Hepatocyte (in vitro differentiated cells): ENCODE measurements around the gene STARD13. TPM values are rescaled to one million over a fixed set of nuclear protein-coding genes. Genes with fewer than 3 reads are reported as not detected.

Experiments
- DNase-seq: peaks from one replicate; pipeline ENCODE4 v3.0.0-alpha.2; 2016; ENCODE audit warnings: low spot score
- H2AFZ ChIP-seq: fragments of 200-600 bp; sonication (generic); 2 replicates; pipeline ENCODE4 v1.6.0; 2016; ENCODE audit warnings: antibody characterized with exemption, mild to moderate bottlenecking
- H3K27ac ChIP-seq: fragments of 200-600 bp; sonication (generic); 2 replicates; pipeline ENCODE4 v1.5.1; 2016; ENCODE audit warnings: mild to moderate bottlenecking
- H3K27me3 ChIP-seq: fragments of 200-600 bp; sonication (generic); 2 replicates; pipeline ENCODE4 v1.6.1; 2016
- H3K36me3 ChIP-seq: fragments of 200-600 bp; sonication (generic); replicated peaks from 2 replicates; pipeline ENCODE4 v1.5.1; 2016; ENCODE audit warnings: low read depth; ENCODE audit not compliant: insufficient read depth
- H3K4me1 ChIP-seq: fragments of 200-600 bp; sonication (generic); 2 replicates; pipeline ENCODE4 v1.5.1; 2016; ENCODE audit warnings: mild to moderate bottlenecking, moderate library complexity; ENCODE audit not compliant: insufficient read depth
- H3K4me2 ChIP-seq: fragments of 200-600 bp; sonication (generic); 2 replicates; pipeline ENCODE4 v1.6.0; 2016
- H3K4me3 ChIP-seq: fragments of 200-600 bp; sonication (generic); 2 replicates; pipeline ENCODE4 v1.5.1; 2016; ENCODE audit warnings: mild to moderate bottlenecking
- H3K79me2 ChIP-seq: fragments of 200-600 bp; sonication (generic); 2 replicates; pipeline ENCODE4 v1.6.0; 2017; ENCODE audit warnings: mild to moderate bottlenecking
- H3K9me2 ChIP-seq: fragments of 200-600 bp; sonication (generic); replicated peaks from 2 replicates; pipeline ENCODE4 v1.6.0; 2017; ENCODE audit warnings: mild to moderate bottlenecking; ENCODE audit not compliant: insufficient read depth
- H3K9me3 ChIP-seq: fragments of 200-600 bp; sonication (generic); 2 replicates; pipeline ENCODE4 v1.5.1; 2016; ENCODE audit warnings: low read depth, mild to moderate bottlenecking
- H4K20me1 ChIP-seq: fragments of 200-600 bp; sonication (generic); 2 replicates; pipeline ENCODE4 v1.6.0; 2016; ENCODE audit warnings: mild to moderate bottlenecking; ENCODE audit not compliant: insufficient read depth, poor library complexity, severe bottlenecking
- EZH2 ChIP-seq: fragments of 200-600 bp; sonication (generic); IDR thresholded peaks from 2 replicates; pipeline ENCODE4 v1.6.1; 2016; ENCODE audit warnings: antibody characterized with exemption, mild to moderate bottlenecking, borderline replicate concordance
- EZH2phosphoT487 ChIP-seq: fragments of 200-600 bp; sonication (generic); IDR thresholded peaks from one replicate; pipeline ENCODE4 v1.6.1; 2018; ENCODE audit warnings: antibody characterized with exemption, mild to moderate bottlenecking, low read depth, moderate library complexity; ENCODE audit not compliant: unreplicated experiment, severe bottlenecking
- WGBS: methylation state at CpG from one replicate; pipeline ENCODE4 v1.1.6; 2016; ENCODE audit warnings: low lambda C conversion rate; ENCODE audit errors: missing lambda C conversion rate; 5-methylcytosine and 5-hydroxymethylcytosine counted together
- polyA plus RNA-seq: library from polyadenylated mRNA; unstranded; fragments of >200 nt; fragmentation: Nextera tagmentation; extraction: Ambion mirVana; gene quantifications from 2 replicates; pipeline ENCODE4 v1.2.1, GENCODE V29; 2016
- total RNA-seq: library from RNA; depleted of rRNA; stranded (reverse); fragments of >200 nt; gene quantifications from 2 replicates; pipeline ENCODE4 v1.2.3, GENCODE V29; 2014
- TF ChIP-seq, protein P1 (sequence below): fragments of 200-600 bp; sonication (generic); IDR thresholded peaks from 2 replicates; pipeline ENCODE4 v1.5.1; 2016; ENCODE audit warnings: antibody characterized with exemption, mild to moderate bottlenecking; ENCODE audit not compliant: poor library complexity

The STARD13 gene
- total and polyA plus RNA-seq, 2 experiments from 2014 or later, result 5.4 to 13.5 TPM

DNA sequence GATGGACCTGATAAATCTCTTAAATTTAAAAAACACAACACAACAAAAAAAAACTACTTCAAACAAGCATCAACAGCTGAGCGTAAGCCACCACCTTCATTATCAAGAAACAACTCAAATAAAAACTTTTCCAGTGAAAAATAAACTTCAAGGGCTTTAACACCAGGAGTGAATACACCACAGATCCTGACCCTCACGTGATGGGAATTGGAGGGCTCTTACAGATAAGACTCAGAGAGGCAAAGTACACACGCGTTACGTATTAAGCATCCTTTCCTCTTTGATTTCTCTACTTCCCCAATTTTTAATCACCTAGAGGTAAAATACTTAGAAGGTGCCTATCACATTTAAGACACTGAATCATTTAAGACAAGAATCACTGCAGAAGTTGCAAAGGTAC lies 573 bp upstream of the STARD13 start:
- H3K4me3 ChIP-seq, result peak overlapping the region; percentile 12
- H3K27me3 ChIP-seq, result no peaks in the 10 kb centered on the region
- peak overlapping the region; percentile 28 for H2AFZ ChIP-seq
- H3K9me2 ChIP-seq, result no peaks in the 10 kb centered on the region
- TF ChIP-seq EZH2 (no peak), EZH2phosphoT487 (no peak)
- TF ChIP-seq, protein P1, sequence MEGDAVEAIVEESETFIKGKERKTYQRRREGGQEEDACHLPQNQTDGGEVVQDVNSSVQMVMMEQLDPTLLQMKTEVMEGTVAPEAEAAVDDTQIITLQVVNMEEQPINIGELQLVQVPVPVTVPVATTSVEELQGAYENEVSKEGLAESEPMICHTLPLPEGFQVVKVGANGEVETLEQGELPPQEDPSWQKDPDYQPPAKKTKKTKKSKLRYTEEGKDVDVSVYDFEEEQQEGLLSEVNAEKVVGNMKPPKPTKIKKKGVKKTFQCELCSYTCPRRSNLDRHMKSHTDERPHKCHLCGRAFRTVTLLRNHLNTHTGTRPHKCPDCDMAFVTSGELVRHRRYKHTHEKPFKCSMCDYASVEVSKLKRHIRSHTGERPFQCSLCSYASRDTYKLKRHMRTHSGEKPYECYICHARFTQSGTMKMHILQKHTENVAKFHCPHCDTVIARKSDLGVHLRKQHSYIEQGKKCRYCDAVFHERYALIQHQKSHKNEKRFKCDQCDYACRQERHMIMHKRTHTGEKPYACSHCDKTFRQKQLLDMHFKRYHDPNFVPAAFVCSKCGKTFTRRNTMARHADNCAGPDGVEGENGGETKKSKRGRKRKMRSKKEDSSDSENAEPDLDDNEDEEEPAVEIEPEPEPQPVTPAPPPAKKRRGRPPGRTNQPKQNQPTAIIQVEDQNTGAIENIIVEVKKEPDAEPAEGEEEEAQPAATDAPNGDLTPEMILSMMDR, result no peak
- 18% methylated on average over 5 of the region's 5 CpGs for WGBS
- peaks cover 19% of the 10 kb centered on the region for H3K4me1 ChIP-seq
- H3K36me3 ChIP-seq, result no peaks in the 10 kb centered on the region
- DNase-seq, result peak; percentile 72
- H3K9me3 ChIP-seq, result no peaks in the 10 kb centered on the region
- H3K27ac ChIP-seq, result peak overlapping the region; percentile 93
- no peaks in the 10 kb centered on the region for H4K20me1 ChIP-seq
- peak overlapping the region; percentile 72 for H3K4me2 ChIP-seq
- peaks cover 34% of the 10 kb centered on the region for H3K79me2 ChIP-seq

DNA sequence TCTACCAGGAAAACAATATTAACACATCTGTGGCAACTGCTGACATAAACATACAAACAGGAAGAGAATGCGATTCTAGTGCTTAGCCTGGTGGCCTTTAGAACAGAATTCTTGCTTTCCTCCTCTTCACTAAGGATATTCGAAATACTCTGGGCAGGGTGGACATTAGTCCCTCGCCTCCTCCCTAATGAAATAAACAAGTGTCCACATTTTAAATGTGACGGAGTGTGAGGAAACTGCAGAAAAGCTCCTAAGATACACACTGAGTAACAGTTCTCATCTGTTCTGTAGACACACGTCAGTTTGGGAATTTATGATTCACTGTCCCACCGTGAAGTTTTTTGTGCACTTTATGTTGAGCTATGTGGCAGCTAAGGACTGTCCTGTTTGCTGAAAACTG lies 639 bp downstream of the STARD13 start:
- Histone ChIP-seq H3K4me1 (peaks cover 22% of the 10 kb centered on the region), H2AFZ (peak overlapping the region; percentile 17), H3K4me2 (peak overlapping the region; percentile 74), H3K36me3 (no peaks in the 10 kb centered on the region), H3K27me3 (no peaks in the 10 kb centered on the region), H3K9me3 (no peaks in the 10 kb centered on the region), H3K4me3 (peak overlapping the region; percentile 39), H4K20me1 (no peaks in the 10 kb centered on the region), H3K27ac (peak overlapping the region; percentile 93), H3K9me2 (no peaks in the 10 kb centered on the region), H3K79me2 (peaks cover 40% of the 10 kb centered on the region)
- DNase-seq, result peak; percentile 23
- TF ChIP-seq EZH2, result no peak
- no peak for TF ChIP-seq EZH2phosphoT487
- TF ChIP-seq, protein P1, result no peak
- WGBS, result 11% methylated on average over 6 of the region's 6 CpGs

DNA sequence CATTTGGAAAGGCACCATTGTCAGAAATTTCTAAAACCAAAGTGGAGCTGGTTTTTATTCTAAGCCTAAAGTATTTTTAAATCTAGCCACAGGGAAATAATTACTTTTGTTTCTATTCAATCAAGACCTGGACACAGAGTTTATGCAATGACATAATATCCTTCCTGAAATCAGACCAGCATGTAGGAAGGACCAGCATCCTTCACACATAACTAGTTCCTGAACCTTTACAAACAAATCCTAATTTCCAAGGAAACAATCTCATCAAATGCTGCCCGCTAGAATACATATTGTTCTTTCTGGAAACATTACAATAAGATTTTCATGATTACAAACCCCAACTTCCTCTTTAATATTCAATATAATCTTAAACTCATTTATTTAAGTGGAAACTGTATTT lies 1.5 kb downstream of the STARD13 start:
- H3K9me3 ChIP-seq, result no peaks in the 10 kb centered on the region
- WGBS, result 80% methylated on average over 1 of the region's 1 CpG
- DNase-seq, result no peak
- peak overlapping the region; percentile 93 for H3K27ac ChIP-seq
- TF ChIP-seq EZH2phosphoT487 (no peak), EZH2 (no peak)
- TF ChIP-seq, protein P1, result no peak
- H3K79me2 ChIP-seq, result peaks cover 40% of the 10 kb centered on the region
- H3K36me3 ChIP-seq, result no peaks in the 10 kb centered on the region
- peak overlapping the region; percentile 74 for H3K4me2 ChIP-seq
- H3K4me1 ChIP-seq, result peaks cover 29% of the 10 kb centered on the region
- H3K9me2 ChIP-seq, result no peaks in the 10 kb centered on the region
- no peak overlapping the region for H2AFZ ChIP-seq
- no peaks in the 10 kb centered on the region for H4K20me1 ChIP-seq
- no peaks in the 10 kb centered on the region for H3K27me3 ChIP-seq
- peak overlapping the region; percentile 39 for H3K4me3 ChIP-seq
